ENCODE measurements around the gene DACH1.

DNA sequence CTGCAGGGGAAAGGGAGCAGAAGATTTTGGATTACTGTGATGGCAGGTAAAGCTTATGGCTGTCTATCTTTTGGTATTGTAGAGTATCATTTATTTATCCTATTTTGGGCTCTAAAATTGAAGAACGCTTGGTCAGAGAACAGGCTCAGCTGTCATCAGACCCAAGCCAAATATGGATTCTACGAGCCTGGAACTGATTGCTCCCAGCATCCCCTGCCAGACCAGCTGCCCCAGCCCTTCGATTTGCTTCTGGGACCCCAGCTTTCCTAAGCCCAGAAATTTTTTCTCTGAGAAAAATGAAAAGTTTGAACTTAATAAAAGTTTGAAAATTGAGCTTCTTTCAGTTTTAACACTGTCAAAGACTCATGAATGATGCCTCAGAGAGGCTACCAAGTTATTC, 472.8 kb downstream of the DACH1 start:
- no peak for TF ChIP-seq RFX5 (IDR thresholded peaks at IDR 0.05; ENCODE audit: borderline replicate concordance, low read depth, low read length)
- TF ChIP-seq CTCF (IDR thresholded peaks at IDR 0.05; ENCODE audit: control extremely low read depth in 1 of 3, insufficient read depth in 1 of 3, low read depth in 1 of 3, low read length in 3 of 3): no peak
- TF ChIP-seq POLR2A (IDR thresholded peaks at IDR 0.05; ENCODE audit: control extremely low read depth in 1 of 2, low read depth in 2 of 2, low read length in 2 of 2): no peak
- TF ChIP-seq KDM1A (IDR thresholded peaks at IDR 0.05; ENCODE audit: borderline replicate concordance, low read length): no peak
- TF ChIP-seq POLR2AphosphoS5 (IDR thresholded peaks at IDR 0.05; ENCODE audit: low read depth, low read length): no peak
- TF ChIP-seq EZH2 (IDR thresholded peaks at IDR 0.05; ENCODE audit: low read depth, low read length, severe bottlenecking): no peak
- no peak for TF ChIP-seq CBX8 (IDR thresholded peaks at IDR 0.05; ENCODE audit: borderline replicate concordance, low read depth, low read length)
- TF ChIP-seq RNF2 (IDR thresholded peaks at IDR 0.05; ENCODE audit: borderline replicate concordance, low read depth, low read length, missing control alignments, poor library complexity, severe bottlenecking): no peak
- TF ChIP-seq HDAC6 (IDR thresholded peaks at IDR 0.05; ENCODE audit: low read depth, low read length): no peak
- no peak for TF ChIP-seq ZNF274 (IDR thresholded peaks at IDR 0.05; ENCODE audit: borderline replicate concordance, extremely low read depth, low read length)
- no peak for TF ChIP-seq RXRA (IDR thresholded peaks at IDR 0.05; ENCODE audit: insufficient read depth, low read depth, low read length)
- no peak for TF ChIP-seq TCF12 (IDR thresholded peaks at IDR 0.05; ENCODE audit: low read depth, low read length)
- TF ChIP-seq MAFK (IDR thresholded peaks at IDR 0.05; ENCODE audit: low read depth, low read length): no peak
- no peak for TF ChIP-seq CHD1 (IDR thresholded peaks at IDR 0.05; ENCODE audit: low read depth, low read length)

Measured in H1 (cell line).